Stimulated activated CD4-positive, alpha-beta T cell treated with anti-CD3 and anti-CD28 coated beads, Interleukin-1b, Interleukin-23, amount 100 ng/mL, for 1 hour (primary cell): ENCODE results near the gene CACNA1B.

Source experiments
- DNase-seq, 2 donors: peaks; one replicate each; pipeline ENCODE4 v3.0.0-alpha.2; 2020; ENCODE audit warnings: low read depth in 2 of 2

CACNA1B gene

DNA sequence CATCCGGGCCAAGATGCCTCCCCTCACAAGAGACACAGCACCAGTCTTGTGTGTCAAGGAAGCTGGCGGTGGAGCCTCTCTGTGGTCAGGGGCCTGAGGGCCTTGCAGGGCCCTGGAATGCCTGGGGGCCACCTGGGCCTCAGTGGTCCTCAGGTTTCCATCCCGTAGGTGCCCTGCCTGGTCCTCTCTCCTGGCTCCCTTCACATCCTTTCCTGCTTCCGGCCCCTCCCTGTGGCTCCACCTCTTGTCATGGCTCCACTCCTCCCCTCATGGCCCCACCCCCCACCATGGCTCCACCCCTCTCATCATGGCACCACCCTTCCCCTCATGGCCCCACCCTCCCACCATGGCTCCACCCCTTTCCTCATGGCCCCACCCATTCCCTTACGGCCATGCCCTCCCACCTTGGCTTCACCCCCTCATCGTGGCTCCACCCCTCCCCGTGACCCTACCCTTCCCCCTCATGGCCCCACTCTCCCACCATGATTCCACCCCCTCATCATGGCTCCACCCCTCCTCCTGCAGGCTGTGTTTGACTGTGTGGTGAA, 175.8 kb downstream of the CACNA1B start:
- no peak for DNase-seq

DNA sequence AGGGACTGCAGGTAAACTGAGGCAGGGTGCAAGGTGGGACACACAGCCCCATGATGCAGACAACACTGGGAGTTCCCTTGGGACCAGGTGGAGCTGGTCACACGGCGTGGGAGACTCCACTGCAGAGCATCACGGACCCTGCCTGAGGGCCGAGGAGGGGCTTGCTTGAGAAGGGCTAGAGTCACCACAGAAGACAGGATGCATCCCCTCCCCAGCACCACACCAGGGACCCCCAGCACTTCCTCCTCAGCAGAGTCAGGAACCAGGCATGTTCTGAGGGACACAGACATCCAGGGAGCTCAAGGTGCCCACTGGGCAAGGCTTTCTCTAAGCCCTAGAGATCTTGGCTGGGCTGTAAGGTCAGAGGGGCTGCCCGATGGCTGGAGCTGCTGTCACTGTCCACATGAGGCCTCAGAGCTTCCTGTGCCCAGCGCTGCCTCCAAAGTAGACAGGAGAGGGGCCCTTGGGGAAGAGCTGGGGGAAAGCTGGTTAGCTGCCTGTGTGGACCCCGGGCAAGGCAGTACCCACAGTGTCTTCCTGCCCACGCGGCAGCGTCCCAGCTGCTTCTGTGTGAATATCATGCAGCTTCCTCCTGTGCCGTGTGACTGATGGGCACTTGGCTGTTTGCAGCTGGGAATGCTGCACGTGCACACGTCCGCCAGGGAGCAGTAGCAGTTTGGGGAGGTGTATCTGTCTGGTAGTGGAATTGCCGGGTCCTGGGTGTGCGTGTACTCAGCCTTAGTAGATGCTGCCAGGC, 176.6 kb downstream of the CACNA1B start:
- no peak for DNase-seq

DNA sequence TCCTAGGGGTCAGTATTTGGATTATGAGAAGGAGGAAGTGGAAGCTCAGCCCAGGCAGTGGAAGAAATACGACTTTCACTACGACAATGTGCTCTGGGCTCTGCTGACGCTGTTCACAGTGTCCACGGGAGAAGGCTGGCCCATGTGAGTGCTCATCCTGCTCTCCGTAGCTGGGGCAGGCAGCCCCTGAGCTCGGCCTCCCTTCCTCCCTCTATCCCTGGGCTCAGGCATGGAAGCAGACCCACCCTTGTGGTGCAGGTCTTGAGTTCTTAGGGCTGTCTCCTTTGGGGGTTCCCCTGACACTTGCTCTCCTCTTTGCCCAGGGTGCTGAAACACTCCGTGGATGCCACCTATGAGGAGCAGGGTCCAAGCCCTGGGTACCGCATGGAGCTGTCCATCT, 180.1 kb downstream of the CACNA1B start:
- DNase-seq: no peak

DNA sequence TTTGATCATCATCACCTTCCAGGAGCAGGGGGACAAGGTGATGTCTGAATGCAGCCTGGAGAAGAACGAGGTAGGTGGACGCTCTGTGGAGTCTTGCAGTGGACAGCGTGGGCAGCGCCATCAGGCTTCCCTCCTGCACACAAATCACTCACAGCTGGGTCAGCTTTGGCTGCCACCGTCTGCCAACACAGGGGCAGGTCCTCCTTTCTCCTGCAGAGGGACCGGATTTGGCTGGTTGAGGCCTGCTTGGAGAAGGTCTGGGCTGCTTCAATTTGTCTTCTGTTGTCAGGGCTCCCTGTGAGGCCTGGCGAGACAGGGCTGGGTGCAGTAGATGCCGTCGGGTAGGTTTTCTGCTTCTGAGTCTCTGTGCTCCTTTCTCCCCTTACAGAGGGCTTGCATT, 180.6 kb downstream of the CACNA1B start:
- no peak for DNase-seq

DNA sequence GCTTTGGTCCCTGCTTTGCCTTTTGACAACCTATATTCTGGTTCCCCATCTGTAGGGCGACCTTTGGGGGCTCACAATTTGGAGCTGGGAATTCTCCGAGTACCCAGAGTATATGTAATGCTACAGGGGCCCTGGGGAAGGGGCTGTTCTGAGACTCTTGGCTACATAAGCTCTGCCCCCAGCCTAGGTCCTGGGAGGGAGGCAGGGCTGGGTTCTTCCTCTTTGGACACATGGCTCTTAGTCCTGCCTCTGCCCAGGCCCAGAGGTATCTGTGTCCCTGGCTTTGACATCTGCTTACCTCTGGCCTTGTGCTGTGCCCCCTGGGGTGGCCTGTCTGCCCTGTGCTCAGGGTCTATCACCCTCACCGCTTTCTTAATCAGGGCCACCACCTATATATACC, 181.6 kb downstream of the CACNA1B start:
- no peak for DNase-seq

DNA sequence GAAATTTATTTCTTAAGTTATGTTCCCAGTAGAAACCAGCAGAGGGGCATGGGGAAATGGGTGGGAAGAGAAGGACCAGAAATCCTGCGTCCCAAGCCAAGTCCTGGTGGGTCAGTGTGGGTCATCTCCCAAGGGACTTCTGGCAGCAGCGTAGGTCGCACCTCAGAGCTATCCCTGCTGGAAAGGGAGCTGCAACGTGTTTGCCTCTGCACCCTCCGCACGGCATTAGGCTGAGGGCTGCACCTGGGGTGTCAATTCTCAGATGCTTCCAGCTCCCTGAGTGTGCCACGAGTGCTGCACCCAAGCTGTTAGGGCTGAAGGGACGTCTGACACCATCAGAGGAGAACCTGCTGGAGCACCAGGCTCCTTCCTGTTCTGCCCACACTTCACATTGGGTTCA, 182.8 kb downstream of the CACNA1B start:
- DNase-seq: no peak

DNA sequence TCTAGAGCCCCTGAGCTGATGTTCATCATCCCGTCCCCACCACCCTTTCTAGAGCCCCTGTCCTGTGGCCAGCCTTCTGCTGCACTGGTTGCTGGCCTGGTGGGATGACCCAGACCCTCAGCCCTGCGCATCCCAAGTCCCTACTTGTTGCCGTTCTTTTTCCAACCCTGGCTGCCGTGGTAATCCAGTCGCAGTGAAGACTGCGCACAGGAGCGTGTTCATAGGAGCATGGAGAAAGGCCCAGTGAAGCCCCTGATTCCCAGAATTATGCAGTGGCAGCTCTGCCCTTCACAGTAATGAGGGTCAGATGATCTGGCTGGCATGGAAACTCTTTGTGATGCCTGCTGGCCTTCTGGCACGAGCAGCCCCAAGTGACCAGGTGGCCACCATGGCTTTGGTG, 183.3 kb downstream of the CACNA1B start:
- no peak for DNase-seq

DNA sequence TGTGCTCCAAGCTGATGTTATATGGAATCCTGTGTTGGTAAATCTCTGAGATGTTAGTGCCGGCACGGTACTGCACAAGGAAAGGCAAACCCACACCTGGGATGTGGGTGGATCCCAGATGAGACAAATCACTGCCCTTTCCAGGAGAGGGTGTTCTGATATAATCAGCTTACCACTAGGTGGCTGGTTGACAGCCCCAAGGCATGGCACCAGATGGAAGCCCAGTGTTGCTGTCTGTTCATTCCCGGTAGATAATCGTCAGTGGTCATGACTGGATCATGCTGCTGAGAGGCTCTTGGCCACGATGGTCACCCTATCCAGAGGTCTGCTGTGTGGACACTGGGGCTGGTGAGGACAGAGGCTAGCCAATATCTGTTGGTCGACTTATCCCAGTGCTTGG, 184.0 kb downstream of the CACNA1B start:
- no peak for DNase-seq

DNA sequence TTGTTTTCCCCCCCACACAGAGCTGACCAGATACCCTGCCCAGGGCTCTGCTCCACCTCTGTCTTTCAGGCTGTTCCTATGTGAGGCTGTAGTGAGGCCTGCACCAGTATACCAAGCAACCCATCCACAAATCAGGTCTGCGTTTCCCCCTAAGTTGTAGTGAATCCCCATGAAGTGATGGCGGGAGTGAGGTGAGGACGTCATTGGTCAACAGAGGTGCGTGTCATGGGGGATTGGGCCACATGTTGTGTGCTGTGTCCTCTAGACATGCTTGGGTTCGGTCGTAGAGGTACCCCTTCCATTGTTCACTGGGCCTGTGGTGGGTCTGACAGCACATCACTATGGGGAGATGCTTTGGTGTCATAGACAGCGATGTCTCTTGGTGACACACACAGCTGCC, 184.6 kb downstream of the CACNA1B start:
- no peak for DNase-seq

DNA sequence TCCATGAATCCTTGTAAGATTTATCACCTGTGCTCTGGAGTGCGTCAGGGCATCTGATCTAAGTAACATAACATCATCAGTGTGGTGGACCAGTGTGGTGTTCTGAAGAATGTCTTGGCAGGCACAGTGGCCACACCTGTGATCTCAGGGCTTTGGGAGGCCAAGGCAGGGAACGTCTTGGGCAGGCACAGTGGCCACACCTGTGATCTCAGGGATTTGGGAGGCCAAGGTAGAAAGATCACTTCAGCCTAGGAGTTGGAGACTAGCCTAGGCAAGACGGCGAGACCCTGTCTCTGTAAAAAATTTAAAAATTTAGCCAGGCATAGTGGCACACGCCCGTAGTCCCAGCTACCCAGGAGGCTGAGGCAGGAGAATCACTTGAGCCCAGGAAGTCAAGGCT, 185.5 kb downstream of the CACNA1B start:
- no peak for DNase-seq

DNA sequence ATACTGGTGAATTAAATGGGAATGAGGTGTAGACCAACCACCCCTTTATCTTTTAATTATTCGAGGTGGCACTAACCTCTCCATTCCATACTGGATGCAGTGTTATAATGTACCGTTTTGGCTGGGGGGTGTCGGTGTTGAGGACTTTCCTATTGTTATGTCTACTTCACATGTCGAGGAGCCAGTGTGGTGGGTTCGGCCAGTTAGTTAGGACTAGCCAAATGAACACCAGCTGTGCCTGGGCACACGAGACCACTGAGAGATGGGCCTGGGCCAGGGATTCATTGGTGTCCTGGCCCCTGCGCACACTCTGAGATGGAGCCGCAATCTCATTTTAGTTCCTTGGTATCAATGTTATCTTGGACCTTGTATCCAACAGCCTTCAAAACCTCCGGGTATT, 186.2 kb downstream of the CACNA1B start:
- no peak for DNase-seq

DNA sequence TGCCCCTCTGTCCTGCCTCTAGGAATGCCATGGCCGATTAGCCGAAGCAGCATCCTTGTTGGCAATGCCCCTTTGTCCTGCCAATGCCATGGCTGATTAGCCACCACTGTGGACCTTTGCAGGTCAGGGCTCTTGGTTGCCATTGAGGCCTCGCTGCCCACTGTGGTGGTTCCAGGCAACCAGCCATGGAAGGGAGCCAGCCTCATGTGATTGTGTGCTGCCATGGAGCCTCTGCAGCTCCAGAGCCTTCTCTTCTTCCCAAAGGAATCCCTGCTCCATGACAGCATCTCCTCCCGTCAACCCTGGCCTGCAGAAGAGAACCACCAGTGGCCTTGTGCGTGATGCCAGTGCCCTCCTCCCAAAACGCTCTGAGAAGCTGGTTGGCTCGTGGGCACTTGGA, 187.0 kb downstream of the CACNA1B start:
- DNase-seq: no peak

DNA sequence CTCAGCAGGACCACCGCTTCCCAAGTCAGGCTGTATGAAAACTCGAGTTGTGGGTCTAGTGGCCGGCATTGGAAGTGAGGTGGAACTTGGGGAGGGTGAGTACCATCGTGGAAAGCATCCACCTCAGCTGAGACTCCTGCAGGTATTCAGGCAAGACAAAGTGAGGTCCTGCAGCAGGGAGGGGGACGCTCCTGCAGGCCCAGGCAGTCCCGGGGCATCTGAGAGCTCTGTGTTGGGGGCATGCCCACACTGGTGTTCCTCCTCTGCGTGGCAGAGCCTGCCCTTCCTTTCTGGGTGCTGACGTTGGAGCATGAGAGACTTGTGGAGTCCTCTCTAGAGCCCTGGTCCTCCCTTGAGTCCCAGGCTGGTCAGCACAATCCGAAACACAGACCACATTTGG, 187.7 kb downstream of the CACNA1B start:
- no peak for DNase-seq

DNA sequence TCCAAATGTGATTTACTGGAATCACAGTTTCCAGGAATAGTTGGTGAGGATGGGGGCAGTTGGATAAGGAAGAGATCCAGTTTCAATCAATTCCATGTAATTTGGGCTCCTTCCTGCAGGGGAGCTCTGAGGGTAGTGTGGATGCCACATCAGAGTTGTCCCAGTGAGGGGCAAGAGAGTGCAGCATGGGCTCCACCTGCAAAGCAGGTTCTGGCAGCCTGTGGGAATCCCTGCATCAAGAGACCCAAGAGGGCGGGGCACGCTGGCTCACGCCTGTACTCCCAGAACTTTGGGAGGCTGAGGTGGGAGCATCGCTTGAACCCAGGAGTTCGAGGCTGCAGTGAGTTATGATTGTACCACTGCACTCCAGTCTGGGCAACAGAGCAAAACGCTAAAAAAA, 188.5 kb downstream of the CACNA1B start:
- DNase-seq: no peak

DNA sequence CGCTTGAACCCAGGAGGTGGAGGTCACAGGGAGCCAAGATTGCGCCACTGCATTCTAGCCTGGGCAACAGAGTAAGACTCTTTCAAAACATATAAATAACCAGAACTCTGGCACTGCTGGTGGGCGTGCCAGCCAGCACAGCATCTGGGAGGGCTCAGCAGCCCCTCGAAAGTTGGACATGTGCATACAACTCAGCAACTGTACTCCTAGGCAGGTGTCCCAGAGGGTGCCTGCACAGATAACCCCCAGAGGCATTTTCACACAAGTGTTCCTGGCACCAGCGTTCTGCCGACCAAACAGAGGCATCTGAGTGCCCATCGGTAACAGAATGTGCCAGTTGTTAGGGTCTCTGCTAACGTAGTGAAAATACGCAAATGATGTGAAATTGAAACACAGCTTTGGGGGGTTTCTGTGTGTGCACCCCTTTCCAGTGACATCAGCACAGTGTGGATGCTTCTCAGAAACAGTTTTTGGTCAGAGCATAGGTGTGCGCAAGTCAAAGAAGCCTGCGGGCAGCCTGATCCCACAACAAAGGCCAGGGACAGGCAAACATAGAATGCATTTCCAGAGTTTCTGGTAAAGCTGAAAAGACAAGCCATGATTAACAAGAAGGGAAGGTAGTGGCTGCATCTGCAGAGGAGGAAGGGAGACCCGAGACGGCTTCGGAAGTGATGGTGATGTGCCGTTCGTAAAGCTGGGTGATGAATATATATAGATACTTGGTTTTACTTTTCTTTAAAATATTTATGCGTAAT, 190.2 kb downstream of the CACNA1B start:
- no peak for DNase-seq

DNA sequence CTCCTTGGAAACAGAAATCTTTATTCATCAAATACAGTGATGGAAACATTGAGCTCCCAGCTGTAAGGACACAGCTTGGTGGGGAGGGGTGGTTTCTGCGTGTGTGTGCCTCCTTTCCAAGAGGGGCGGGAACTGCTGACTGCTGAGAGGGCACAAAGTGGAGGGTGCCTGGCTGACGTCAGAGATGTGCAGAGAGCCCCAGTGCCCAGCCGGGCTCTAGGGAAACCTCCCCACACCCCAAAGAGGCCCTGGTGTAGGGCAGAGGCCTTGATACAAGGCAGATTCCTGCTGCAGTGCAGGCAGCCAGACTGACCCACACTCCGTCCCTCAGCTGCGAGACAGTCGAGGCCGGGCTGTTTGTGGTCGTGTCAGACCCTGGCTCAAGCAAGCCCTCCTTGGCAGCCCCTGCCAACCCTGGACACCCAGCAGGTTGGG, 191.0 kb downstream of the CACNA1B start:
- no peak for DNase-seq

DNA sequence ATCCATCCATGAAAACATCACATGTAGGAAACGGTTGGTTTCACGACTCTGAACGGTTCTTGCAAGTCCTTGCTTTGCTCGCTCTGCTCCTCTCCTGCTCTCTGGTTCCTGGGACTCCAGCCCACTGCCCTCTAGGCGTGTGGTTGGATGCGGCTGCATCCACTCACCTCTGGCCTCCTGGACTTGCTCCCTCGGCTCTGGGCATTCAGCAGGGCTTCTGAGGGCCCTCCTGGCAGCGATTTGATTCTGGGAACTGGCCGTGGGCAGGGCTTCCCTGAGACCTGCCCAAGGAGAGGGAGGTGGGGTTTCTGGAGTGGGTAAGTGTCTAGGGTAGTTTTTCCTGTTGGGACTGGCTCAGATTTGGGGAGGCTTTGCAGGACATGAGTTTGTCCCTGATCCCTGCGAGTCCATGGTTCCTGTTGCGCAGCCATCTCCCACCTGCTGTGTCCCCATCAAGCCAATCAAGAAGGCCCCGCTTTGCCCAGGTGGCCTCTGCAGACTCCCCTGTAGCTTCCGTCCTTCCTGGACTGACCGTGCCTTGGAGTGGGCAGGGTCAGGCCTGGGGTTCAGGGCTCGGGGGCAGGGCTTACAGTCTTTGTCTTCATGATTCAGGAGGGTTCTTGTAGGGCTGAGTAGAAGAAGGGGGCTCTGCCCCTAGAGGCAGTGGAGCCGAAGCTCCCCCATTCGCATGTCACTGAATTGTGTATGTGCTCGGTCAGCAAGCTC, 192.3 kb downstream of the CACNA1B start:
- no peak for DNase-seq

DNA sequence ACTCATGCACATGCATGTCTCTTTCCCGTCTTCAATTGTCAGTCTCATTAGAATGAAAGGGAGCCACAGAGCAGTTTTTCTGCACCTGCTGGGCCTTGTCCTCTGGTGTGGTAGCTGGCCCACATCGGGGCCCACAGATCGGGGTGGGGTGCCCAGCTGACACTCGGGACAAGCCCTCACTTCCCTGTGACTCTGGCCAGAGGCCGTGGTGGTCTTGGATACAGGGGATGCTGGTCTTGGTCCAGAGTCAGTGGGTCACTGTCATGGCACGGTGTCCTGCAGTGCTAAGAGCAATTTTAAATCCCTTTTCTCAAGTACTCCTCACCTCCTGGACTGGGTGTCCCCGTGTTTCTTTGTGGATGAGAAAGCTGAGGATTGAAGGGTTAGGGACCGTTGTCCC, 193.2 kb downstream of the CACNA1B start:
- no peak for DNase-seq

DNA sequence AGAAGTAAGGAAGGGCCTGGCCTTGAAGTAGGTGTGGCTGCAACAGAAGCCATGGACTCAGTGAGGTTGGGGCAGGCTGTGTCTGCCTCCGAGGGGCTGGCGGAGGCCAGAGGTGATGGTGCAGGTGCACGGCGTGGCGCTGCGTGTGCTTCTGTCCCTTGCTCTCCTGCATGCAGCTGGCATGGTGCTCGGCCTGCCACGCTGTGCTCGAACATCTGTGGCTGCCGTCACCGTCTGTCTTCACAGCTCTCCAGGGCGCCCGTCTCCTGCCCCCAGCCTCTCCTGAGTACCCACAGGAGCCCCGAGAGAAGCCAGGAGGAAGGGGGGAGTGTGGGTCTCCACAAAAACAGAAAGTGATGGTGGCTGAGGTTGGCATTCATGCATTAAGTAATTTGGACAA, 193.7 kb downstream of the CACNA1B start:
- DNase-seq: no peak

DNA sequence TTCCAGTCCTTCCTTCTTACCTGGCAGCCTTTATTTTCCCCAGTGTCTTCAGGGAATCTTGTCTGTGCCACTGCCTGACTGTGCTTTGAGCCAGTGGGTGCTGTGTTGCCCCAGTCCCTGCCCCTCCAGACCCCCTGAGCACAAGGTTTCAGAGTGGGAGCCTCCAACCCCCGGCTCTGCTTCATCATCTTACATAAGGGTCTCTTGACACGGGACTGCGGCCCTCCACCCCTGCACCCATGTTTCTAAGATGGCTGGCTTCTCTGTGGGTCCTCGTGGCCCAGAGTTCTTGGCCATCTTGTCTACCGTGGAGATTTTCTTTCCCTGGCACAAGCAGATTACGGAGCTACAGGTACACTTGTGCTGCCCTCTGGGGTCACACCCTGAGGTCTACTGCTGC, 194.1 kb downstream of the CACNA1B start:
- no peak for DNase-seq

DNA sequence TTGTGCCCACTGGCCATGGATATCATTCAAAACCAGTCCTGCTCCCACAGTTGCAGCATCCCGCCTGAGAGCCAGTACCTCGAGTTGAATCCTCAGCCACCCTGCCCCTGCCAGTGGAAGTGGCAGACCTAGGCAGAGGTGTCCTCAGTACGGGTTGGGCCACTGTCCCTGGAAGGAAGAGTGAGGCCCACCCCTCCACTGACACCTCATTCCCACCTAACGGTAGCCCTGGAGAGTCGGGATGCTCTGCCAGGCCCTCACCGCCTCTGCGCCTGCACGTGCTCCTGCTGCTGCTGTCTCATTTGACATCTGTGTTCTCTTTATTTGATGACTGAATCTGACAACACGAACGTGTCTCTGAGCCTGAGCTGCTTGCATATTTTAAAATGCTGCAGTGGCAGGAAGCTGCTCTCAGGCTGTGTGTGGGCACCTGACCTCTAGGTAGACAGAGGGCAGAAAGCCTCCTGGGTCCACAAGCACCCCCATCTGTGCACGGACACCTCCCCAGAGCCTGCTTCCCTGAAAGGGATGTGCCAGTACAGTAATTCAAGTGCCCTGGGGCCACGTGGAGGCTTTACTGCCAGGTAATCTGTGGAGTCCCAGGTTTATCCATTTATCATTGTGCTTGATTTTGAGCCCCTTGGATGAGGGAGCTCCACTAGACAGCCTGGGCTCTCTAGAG, 194.7 kb downstream of the CACNA1B start:
- no peak for DNase-seq

DNA sequence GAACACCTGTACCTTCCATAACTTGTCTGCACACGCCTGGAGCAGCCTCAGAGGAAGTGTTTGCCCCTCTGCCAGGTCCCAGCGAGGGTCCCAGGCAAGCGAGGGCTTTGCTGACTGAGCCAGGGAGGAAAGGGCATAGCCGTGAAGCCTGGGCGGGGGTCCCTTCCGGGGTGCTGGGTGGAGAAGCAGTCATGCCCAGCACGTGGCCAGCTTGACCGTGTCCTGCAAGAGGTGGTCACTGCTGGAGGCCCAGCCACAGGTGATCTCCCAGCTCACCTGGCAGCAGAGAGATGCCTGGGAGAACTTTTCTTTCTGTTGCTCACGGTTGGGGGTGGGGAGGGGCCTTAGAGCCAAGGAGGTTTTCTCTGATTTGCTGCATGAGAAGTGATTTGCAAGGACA, 195.3 kb downstream of the CACNA1B start:
- no peak for DNase-seq
